ENCODE results near the gene STAT1.
A peak's percentile ranks its signal among the peaks of the same experiment; 100 is the strongest.

The STAT1 gene

GRCh38 chr2:191020742-191021381, 6.9 kb upstream of the STAT1 start (continued):
- TF ChIP-seq PATZ1 (CRISPR knock-in tag; IDR thresholded peaks at IDR 0.05; ENCODE audit: borderline replicate concordance), result no peak

DNA sequence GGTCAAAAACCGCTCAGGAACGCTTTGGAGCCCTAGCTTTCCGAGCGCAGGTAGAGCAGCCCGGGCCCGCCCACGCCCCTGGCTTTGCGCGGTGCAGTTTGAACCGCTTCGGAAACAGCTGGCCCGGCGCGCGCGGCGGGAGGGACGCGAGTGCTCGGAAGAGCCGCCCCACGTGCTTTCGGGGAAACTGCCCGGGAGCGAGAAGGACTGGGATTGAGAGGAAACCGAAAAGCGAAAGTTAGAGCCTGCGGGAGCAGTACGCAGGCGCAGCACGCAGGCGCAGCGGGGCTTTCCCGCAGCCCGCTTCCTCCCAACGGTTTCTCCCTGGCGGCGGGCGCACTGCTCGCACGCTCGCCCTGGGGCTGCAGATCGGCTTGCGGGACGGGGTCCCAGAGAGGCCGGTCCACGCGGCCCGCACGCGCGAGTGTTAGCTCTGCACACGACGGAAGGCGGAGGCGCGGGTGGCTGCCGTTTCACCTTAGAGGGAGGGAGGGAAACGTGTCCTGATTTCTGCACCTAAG, 6.3 kb upstream of the STAT1 start:
- TF ChIP-seq CSDC2 (CRISPR knock-in tag; IDR thresholded peaks at IDR 0.05) (0 out of 2 replicates have a peak, but pooled peaks have one; percentile 46), GLIS3 (CRISPR knock-in tag; IDR thresholded peaks at IDR 0.05) (no peak), TCF4 (CRISPR knock-in tag; IDR thresholded peaks at IDR 0.05; ENCODE audit: borderline replicate concordance) (peak; percentile 81), CREB5 (CRISPR knock-in tag; IDR thresholded peaks at IDR 0.05; ENCODE audit: low read depth) (no peak), TSHZ2 (CRISPR knock-in tag; IDR thresholded peaks at IDR 0.05) (peak; percentile 73)
- ATAC-seq, result peak; percentile 98

- no peak for TF ChIP-seq ZFP3 (CRISPR knock-in tag; IDR thresholded peaks at IDR 0.05)
- TF ChIP-seq TOX (CRISPR knock-in tag; IDR thresholded peaks at IDR 0.05; ENCODE audit: borderline replicate concordance), result no peak
- TF ChIP-seq ZC3H10 (CRISPR knock-in tag; IDR thresholded peaks at IDR 0.05), result no peak
- no peak for TF ChIP-seq GLIS3 (CRISPR knock-in tag; IDR thresholded peaks at IDR 0.05)
- no peak for TF ChIP-seq SNAI2 (CRISPR knock-in tag; IDR thresholded peaks at IDR 0.05)
- TF ChIP-seq ZNF565 (CRISPR knock-in tag; conservative IDR thresholded peaks at IDR 0.05; ENCODE audit: low read depth), result no peak
- no peak for TF ChIP-seq ESRRG (CRISPR knock-in tag; IDR thresholded peaks at IDR 0.05)
- TF ChIP-seq ARNTL (CRISPR knock-in tag; IDR thresholded peaks at IDR 0.05; ENCODE audit: borderline replicate concordance, low read depth), result no peak
- no peak for TF ChIP-seq CSRNP3 (CRISPR knock-in tag; IDR thresholded peaks at IDR 0.05)
- no peak for TF ChIP-seq TSHZ2 (CRISPR knock-in tag; IDR thresholded peaks at IDR 0.05)
- TF ChIP-seq, protein P1, sequence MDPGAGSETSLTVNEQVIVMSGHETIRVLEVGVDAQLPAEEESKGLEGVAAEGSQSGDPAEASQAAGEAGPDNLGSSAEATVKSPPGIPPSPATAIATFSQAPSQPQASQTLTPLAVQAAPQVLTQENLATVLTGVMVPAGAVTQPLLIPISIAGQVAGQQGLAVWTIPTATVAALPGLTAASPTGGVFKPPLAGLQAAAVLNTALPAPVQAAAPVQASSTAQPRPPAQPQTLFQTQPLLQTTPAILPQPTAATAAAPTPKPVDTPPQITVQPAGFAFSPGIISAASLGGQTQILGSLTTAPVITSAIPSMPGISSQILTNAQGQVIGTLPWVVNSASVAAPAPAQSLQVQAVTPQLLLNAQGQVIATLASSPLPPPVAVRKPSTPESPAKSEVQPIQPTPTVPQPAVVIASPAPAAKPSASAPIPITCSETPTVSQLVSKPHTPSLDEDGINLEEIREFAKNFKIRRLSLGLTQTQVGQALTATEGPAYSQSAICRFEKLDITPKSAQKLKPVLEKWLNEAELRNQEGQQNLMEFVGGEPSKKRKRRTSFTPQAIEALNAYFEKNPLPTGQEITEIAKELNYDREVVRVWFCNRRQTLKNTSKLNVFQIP (CRISPR knock-in tag; IDR thresholded peaks at IDR 0.05; ENCODE audit: borderline replicate concordance, low read depth), result no peak
Observed at GRCh38 chr2:191019376-191019775, 5.4 kb upstream of the STAT1 start.

More at GRCh38 chr2:191019376-191019775, 5.4 kb upstream of the STAT1 start:
- ATAC-seq, result no peak
